Adipocyte (in vitro differentiated cells): ENCODE data around the gene DCD.
"Not testable (repeated sequence)": the region's sequence is repeated elsewhere in the genome, so short reads cannot be mapped to it uniquely, and the experiment has no call there.

ENCODE experiments used
- DNase-seq: peaks from one replicate; pipeline ENCODE4 v3.0.0-alpha.2; 2015; ENCODE audit warnings: low read depth
- H3K27me3 ChIP-seq: replicated peaks from 2 replicates; pipeline ENCODE4 v1.7.0; 2013; ENCODE audit warnings: mild to moderate bottlenecking, low read length, moderate library complexity; ENCODE audit not compliant: control insufficient read depth, insufficient read depth
- H3K36me3 ChIP-seq: 2 replicates; pipeline ENCODE4 v1.7.0; 2013; ENCODE audit warnings: low read length, mild to moderate bottlenecking, moderate library complexity; ENCODE audit not compliant: control insufficient read depth, insufficient read depth, severe bottlenecking
- H3K4me1 ChIP-seq: 2 replicates; pipeline ENCODE4 v1.7.0; 2013; ENCODE audit warnings: mild to moderate bottlenecking, low read length, moderate library complexity; ENCODE audit not compliant: control insufficient read depth, insufficient read depth
- H3K4me3 ChIP-seq: 2 replicates; pipeline ENCODE4 v1.7.0; 2013; ENCODE audit warnings: mild to moderate bottlenecking, low read length, moderate library complexity
- H3K9ac ChIP-seq: 2 replicates; pipeline ENCODE4 v1.7.0; 2013; ENCODE audit warnings: mild to moderate bottlenecking, low read length, moderate library complexity
- H3K9me3 ChIP-seq: 2 replicates; pipeline ENCODE4 v1.7.0; 2013; ENCODE audit warnings: mild to moderate bottlenecking, low read length, moderate library complexity; ENCODE audit not compliant: control insufficient read depth

DCD gene

DNA sequence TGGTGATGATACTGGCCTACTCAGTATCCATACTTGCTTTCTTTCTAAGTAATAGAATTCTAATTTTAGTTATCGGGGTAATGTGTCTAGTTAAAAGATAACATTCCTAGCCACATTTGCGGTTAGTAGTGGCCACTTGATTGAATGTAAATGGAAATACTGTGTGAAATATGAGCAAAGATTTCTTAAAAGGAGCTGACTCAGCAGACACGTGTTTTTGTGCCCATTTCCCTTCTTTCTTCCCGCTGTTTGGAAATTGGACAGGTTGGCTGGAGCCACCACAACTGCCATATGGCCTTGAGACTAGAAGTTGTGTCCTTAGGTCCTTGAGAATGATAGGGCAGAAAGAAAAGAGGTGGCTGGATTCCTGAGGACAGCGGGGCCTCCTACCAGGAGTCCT is 19.8 kb upstream of the DCD start:
- DNase-seq = no peak
- H3K27me3 ChIP-seq = peaks cover 22% of the 10 kb centered on the region
- H3K9me3 ChIP-seq = no peaks in the 10 kb centered on the region
- H3K36me3 ChIP-seq = no peaks in the 10 kb centered on the region
- H3K4me1 ChIP-seq = no peaks in the 10 kb centered on the region
- H3K9ac ChIP-seq = no peak overlapping the region
- no peak overlapping the region for H3K4me3 ChIP-seq

DNA sequence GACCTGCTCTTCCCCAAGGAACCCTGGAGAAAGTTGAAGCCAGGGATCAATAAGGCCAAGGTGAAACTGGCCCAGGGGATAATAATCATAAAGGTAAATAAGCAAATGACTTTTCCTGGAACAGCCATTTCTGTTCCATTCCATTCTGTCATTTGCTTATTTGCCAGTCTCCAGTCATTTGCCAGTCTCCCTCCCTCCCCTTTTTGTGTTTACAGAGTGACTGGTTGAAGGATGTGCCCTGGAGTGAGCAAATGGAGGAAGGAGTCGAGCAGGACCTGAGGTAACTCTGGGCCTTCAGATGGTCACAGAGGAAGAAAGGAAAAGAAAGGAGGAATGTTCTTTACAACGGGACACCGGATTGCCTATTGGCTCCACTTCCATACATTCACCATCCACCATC is 17.8 kb upstream of the DCD start:
- Histone ChIP-seq H3K27me3 (peaks cover 13% of the 10 kb centered on the region), H3K9ac (no peak overlapping the region), H3K36me3 (no peaks in the 10 kb centered on the region), H3K4me1 (no peaks in the 10 kb centered on the region), H3K4me3 (no peak overlapping the region), H3K9me3 (no peaks in the 10 kb centered on the region)
- DNase-seq = no peak

DNA sequence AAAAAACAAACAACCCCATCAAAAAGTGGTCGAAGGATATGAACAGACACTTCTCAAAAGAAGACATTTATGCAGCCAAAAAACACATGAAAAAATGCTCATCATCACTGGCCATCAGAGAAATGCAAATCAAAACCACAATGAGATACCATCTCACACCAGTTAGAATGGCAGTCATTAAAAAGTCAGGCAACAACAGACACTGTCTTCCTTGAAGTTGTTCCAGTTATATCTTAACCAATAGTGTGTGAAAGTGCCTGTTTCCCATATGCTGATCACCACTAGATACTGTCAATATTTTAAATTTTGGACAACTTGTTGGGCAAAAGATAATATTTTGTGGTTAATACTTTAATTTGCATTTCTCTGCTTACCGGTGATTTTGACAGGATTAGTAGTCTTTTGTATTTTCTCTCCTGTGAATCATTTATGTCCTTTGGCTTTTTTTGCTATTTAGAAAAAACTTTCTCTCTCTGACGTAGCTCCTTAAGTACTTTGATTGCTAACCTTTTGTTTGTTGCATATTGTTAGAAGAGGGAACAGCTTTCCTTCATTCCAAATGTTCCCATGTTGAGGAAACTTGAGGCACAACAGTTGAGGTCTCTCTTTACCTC is 17.0 kb upstream of the DCD start:
- H3K9ac ChIP-seq, DNase-seq, H3K27me3 ChIP-seq, H3K4me1 ChIP-seq, H3K36me3 ChIP-seq, H3K9me3 ChIP-seq, H3K4me3 ChIP-seq: not testable (repeated sequence)

DNA sequence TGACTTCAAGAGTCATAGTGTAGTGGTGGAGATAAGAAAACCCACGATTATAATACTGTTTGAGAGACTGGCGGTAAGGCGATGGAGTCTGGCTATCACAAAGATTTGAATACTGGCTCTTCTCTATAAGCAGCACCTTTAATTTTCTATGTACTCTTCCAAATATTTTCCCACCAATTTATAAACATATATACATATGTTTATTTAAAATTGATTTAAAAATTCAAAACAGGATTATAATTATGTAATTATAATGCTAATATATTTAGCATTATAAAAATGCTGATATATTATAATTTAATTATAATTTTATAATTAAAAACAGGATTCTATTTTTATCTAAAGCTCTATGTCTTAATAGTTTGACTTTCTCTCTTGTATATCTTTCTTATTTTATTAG is 15.4 kb upstream of the DCD start:
- H3K4me3 ChIP-seq = no peak overlapping the region
- no peaks in the 10 kb centered on the region for H3K36me3 ChIP-seq
- no peak for DNase-seq
- H3K9me3 ChIP-seq = no peaks in the 10 kb centered on the region
- H3K4me1 ChIP-seq = no peaks in the 10 kb centered on the region
- no peak overlapping the region for H3K9ac ChIP-seq
- H3K27me3 ChIP-seq = peaks cover 6% of the 10 kb centered on the region

DNA sequence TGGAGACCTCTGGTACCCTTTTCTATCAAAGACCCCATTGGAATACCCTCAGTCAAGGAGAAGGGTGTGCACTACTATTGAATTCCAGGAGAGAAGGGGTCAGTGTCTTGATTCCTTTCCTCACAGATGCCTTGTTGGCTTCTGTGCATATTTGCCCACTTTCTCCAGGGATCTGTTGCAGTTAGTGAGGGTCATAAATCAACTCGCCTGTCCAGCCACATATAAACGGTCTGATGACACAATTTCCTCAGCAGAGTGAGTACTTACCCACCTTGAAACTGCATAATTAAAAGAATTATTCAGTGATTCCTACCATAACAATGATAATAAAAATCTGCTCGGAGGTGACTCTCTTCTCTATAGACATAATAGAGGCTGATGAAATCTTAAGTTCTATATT is 13.9 kb upstream of the DCD start:
- H3K4me3 ChIP-seq = no peak overlapping the region
- no peaks in the 10 kb centered on the region for H3K9me3 ChIP-seq
- H3K4me1 ChIP-seq = no peaks in the 10 kb centered on the region
- peaks cover 20% of the 10 kb centered on the region for H3K27me3 ChIP-seq
- DNase-seq = no peak
- no peaks in the 10 kb centered on the region for H3K36me3 ChIP-seq
- no peak overlapping the region for H3K9ac ChIP-seq

DNA sequence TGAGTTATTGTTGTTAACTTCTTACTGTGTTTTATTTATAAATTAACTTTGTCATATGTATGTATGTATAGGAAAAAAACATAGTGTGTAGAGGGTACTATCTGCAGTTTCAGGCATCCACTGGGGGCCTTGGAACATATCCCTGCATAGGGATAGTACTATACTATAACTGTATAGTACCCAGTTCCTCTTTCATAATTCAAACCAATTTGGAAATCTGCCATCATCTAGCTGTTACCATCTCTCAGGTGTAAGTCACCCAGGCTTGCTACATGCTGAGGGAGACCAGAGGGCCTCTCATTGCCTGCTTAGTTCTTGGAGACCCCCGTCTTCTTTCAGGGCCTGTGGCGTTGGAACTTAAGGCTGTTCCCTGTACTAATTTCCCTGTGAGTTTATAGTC is 12.9 kb upstream of the DCD start:
- no peaks in the 10 kb centered on the region for H3K4me1 ChIP-seq
- no peak overlapping the region for H3K4me3 ChIP-seq
- H3K27me3 ChIP-seq = peaks cover 26% of the 10 kb centered on the region
- no peak overlapping the region for H3K9ac ChIP-seq
- no peaks in the 10 kb centered on the region for H3K36me3 ChIP-seq
- H3K9me3 ChIP-seq = no peaks in the 10 kb centered on the region
- no peak for DNase-seq

DNA sequence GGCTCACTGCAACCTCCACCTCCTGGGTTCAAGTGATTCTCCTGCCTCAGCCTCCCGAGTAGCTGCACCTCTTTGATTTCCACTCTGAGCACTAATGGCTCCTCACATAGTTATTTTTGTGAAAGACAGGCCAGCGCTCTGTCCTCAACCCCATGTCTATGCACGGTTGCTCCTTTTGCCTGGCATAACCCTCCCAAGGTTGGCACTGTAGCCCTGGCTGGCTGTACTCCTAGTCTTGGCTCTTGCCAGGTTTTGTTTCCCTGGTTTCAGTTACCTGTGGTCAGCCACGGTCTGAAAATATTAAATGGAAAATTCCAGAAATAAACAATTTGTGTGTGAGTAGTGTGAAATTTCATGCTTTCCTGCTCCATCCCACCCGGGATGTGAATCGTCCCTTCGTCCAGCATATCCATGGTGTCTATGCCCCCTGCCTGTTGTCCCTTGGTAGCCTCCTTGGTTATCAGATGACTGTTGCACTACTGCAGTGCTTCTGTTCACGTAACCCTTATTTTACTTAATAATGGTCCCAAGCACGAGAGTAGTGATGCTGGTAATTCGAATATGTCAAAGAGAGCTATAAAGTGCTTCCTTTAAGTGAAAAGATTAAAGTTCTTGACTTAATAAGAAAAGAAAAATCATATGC is 12.3 kb upstream of the DCD start:
- Histone ChIP-seq H3K36me3 (no peaks in the 10 kb centered on the region), H3K4me1 (no peaks in the 10 kb centered on the region), H3K9me3 (no peaks in the 10 kb centered on the region), H3K27me3 (peaks cover 30% of the 10 kb centered on the region), H3K4me3 (no peak overlapping the region), H3K9ac (no peak overlapping the region)
- no peak for DNase-seq

DNA sequence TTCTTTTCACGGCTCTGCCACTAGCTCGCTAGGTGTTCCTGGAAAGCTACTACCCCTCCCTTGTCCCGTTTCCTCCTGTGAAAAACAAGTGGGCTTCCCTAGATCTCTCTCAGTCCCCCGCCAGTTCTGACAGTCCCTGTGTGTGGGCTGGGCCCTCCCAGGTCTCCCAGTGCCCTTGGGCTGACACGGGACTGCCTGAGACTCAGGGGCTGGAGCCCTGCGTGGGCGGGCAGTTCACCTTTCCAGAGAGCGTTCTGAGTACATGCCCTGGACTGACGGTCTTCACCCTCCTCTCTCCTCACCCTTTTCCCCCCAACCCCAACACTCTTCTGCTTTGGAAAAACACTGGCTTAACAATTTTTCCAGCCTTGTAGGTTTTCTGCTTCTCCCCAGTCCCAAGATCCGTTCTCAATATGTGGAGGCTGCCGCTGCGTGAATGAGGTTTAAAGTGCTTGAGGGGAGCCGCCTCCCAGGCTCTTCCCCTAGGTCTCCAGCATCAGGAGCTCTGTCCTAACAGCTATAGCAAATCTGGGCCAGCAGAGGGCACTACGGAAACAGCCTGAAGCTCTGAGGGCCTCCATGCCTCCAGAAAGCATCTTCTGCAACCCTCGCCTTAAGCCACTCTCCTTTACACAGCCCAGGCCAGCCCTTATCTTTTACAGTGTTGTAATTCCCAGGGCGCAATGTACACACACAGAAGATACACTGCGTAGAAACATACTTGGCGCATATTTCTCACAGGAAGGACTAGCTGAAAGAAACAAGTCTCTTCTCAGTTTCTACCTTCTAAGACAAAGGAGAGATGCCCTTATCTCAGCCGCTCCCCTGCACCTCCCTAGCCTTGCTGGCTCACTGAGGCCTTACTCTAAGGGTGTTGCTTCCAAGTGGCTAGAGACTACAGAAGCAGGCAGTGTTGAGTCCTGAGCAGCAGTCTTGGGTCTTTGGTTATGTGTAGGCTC is 10.4 kb upstream of the DCD start:
- Histone ChIP-seq H3K27me3 (peaks cover 47% of the 10 kb centered on the region), H3K4me1 (no peaks in the 10 kb centered on the region), H3K36me3 (no peaks in the 10 kb centered on the region), H3K9ac (no peak overlapping the region), H3K4me3 (no peak overlapping the region), H3K9me3 (no peaks in the 10 kb centered on the region)
- DNase-seq = peak; percentile 2

DNA sequence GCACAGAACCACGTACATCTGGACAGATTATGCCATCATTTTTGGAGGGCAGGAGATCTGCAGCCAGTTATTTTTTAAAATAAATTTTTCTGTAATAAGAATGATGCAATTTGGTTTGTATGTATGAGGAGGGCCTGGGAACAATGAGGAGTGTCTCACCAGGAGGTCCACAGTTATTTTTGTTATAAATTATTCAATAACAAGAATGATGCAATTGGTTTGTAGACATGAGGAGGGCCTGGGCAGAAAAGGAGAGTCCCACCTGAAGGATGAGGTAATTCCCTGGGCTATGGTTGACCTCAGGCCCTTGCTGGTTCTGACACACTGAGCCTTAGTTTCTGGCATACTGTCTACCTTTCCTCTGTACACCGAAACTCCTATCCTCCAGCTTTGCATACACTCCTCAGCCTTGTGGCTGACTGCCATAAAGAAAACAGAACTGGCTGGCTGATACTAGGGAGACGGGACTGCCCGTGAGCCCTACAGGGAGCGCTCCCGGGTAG is 9.0 kb upstream of the DCD start:
- Histone ChIP-seq H3K27me3 (peaks cover 61% of the 10 kb centered on the region), H3K4me3 (no peak overlapping the region), H3K9ac (no peak overlapping the region), H3K4me1 (no peaks in the 10 kb centered on the region), H3K9me3 (no peaks in the 10 kb centered on the region), H3K36me3 (no peaks in the 10 kb centered on the region)
- DNase-seq = no peak

DNA sequence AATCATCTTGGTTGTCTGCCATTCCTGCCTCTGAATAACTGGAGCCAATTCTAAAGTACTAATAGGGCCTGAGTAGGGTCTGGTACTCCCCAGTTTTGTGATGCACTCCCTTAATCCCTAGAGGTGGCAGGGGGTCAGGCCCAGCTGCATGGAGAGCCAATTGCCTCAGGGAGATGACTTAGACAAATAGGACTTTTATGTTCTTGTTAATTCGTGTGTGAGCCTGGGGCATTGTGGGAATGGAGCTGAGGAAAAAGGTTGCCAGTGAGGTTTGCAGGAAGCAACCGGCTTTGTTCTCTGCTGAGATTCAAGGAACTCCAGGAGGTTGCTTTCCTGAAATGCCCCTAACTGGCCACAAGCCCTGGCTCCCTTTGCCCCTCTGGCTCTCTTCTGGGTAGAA is 6.8 kb upstream of the DCD start:
- Histone ChIP-seq H3K27me3 (peaks cover 63% of the 10 kb centered on the region), H3K4me1 (no peaks in the 10 kb centered on the region), H3K9me3 (no peaks in the 10 kb centered on the region), H3K9ac (no peak overlapping the region), H3K36me3 (no peaks in the 10 kb centered on the region), H3K4me3 (no peak overlapping the region)
- no peak for DNase-seq

DNA sequence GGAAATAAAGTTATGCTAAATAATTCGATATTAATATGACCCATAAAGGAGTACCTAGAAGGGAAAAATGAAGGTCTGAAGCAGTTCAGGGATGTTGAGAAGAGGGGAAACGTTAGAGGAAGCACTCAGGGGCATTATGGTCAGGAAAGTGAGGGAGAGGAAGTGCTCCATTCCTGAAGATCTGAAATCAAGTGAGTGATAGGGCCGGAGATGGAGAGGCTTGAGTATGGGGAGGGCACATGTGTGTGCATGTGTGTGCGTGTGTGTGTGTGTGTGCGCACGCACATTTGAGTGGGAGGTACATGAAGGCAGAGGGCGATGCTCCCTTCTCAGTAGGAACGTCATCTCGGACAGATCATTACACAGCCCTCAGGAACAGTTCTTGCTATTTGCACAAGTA is 4.9 kb upstream of the DCD start:
- no peak for DNase-seq
- Histone ChIP-seq H3K4me3 (no peak overlapping the region), H3K9me3 (no peaks in the 10 kb centered on the region), H3K4me1 (no peaks in the 10 kb centered on the region), H3K27me3 (peaks cover 63% of the 10 kb centered on the region), H3K36me3 (no peaks in the 10 kb centered on the region), H3K9ac (no peak overlapping the region)
